NCI-H2196 treated with DMSO at 0.1 percent for 48 hours (cell line): Measurements from ENCODE around the gene APCDD1L.
A peak's percentile ranks its signal among the peaks of the same experiment; 100 is the strongest.

Experiments used
- DNase-seq: peaks from one replicate; lab custom pipeline; 2025; ENCODE audit not compliant: unreplicated experiment; lab: John Stamatoyannopoulos, UW

APCDD1L gene

GRCh38 chr20:58467572-58468527, 47.3 kb downstream of the APCDD1L start:
- DNase-seq: no peak

- DNase-seq: no peak
Observed at GRCh38 chr20:58466729-58467571, 48.2 kb downstream of the APCDD1L start.

- no peak for DNase-seq
Observed at GRCh38 chr20:58466095-58466708, 49.0 kb downstream of the APCDD1L start.

- DNase-seq: no peak
Observed at GRCh38 chr20:58464838-58465237, 50.4 kb downstream of the APCDD1L start.

- no peak for DNase-seq
Observed at GRCh38 chr20:58463256-58463655, 51.9 kb downstream of the APCDD1L start.

- DNase-seq: no peak
Observed at GRCh38 chr20:58461899-58462298, 53.3 kb downstream of the APCDD1L start.

- no peak for DNase-seq
Observed at GRCh38 chr20:58461104-58461503, 54.1 kb downstream of the APCDD1L start.

GRCh38 chr20:58459058-58459750, 56.0 kb downstream of the APCDD1L start:
- no peak for DNase-seq

GRCh38 chr20:58458342-58459057, 56.7 kb downstream of the APCDD1L start:
- no peak for DNase-seq

GRCh38 chr20:58457083-58457695, 58.0 kb downstream of the APCDD1L start:
- DNase-seq: no peak

- DNase-seq: no peak
Observed at GRCh38 chr20:58454460-58454859, 60.7 kb downstream of the APCDD1L start.

GRCh38 chr20:58453391-58453790, 61.8 kb downstream of the APCDD1L start:
- DNase-seq: no peak

GRCh38 chr20:58452667-58453255, 62.4 kb downstream of the APCDD1L start:
- DNase-seq: no peak

GRCh38 chr20:58450254-58450653, 64.9 kb downstream of the APCDD1L start:
- DNase-seq: no peak

GRCh38 chr20:58449681-58450221, 65.4 kb downstream of the APCDD1L start:
- DNase-seq: no peak

GRCh38 chr20:58448958-58449357, 66.2 kb downstream of the APCDD1L start:
- no peak for DNase-seq

- DNase-seq: peak; percentile 19
Observed at GRCh38 chr20:58447511-58448391, 67.4 kb downstream of the APCDD1L start.

GRCh38 chr20:58446960-58447265, 68.3 kb downstream of the APCDD1L start:
- no peak for DNase-seq
